ENCODE data around the gene FOXJ3.

The FOXJ3 gene

GRCh38 chr1:42176902-42177519, 158.0 kb downstream of the FOXJ3 start:
- Mint-ChIP-seq H3K9me3 (no peaks in the 10 kb centered on the region), H3K36me3 (ENCODE audit: low read depth) (peaks cover 4% of the 10 kb centered on the region), H3K4me1 (peaks cover 16% of the 10 kb centered on the region), H3K4me3 (no peak overlapping the region), H3K27ac (no peak overlapping the region), H3K27me3 (ENCODE audit: low read depth, poor library complexity) (peaks cover 3% of the 10 kb centered on the region)
- TF ChIP-seq CTCF (IDR thresholded peaks at IDR 0.05) = peak; percentile 72
- DNase-seq = peak; percentile 24

DNA sequence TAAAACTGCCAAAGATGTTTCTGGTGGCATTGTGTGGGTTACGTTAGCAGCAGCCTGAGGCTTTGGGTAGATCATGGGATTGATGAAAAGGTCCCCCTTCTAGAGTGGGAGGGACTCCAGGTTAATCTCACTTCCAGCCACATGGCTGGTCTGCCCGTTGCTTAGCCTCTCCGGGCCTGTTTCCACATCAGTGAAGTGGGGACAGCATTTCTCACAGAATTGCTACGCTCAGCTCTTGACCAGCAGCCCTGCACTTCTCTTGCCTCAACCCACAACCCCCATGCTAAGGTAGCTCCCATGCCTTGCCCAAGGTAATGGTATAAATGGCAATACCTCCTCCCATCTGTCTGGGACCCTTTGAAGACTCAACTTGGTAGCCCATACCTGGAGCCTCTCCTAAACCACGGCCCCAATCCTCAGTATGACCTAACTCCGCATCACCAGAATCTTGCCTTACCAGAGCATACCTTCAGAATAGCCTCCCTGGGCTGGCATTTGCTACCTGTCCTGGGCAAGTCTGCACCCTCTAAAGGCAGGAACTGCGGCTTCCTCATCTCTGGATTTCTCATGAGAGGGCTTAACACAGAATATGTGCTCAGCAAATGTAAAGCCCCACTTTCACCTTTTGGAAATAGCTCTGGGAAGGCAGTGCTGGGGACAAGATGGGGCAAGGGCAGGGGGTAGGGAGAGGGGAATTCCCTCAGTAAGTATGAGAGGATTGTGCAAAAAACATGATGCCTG, 159.6 kb downstream of the FOXJ3 start:
- no peaks in the 10 kb centered on the region for H3K36me3 Mint-ChIP-seq (ENCODE audit: low read depth)
- peaks cover 28% of the 10 kb centered on the region for H3K4me1 Mint-ChIP-seq
- TF ChIP-seq CTCF (IDR thresholded peaks at IDR 0.05) = no peak
- no peak overlapping the region for H3K4me3 Mint-ChIP-seq
- no peak for DNase-seq
- peaks cover 7% of the 10 kb centered on the region for H3K27me3 Mint-ChIP-seq (ENCODE audit: low read depth, poor library complexity)
- H3K27ac Mint-ChIP-seq = no peak overlapping the region
- no peaks in the 10 kb centered on the region for H3K9me3 Mint-ChIP-seq

DNA sequence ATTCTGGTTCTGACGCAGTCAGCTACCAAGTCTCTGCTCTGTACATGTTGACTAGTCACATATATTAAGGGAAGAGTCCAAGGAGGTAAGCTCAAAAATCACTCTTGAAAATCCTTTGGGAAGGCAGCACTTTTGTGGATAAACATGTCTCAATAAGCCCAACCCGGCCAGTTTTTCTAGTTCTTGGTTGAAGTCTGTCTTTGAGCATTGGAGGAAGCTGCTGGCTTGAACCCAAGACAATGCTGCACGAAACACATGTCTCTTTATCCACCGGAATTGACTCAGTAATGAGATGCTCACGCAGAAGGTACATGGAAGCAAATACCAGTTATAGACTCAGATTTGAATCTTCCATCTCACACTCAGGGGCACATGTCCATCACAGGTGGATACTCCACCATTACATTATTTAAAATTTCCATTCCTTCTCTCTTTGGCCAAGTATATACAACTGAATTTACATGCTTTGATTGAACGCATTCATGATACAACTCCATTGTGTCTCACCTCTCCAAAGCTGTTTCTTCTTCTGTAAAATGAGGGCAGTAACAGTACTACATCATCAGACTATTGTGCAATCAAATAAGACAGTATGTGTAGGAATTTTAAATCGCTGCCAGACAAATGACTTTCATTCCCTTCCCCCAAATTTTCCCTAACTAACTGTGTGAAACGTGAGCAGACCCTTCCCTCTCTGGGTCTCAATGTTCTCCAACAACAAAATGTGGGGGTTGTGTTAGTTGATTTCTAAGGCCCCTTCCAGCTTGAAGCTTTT, 160.9 kb downstream of the FOXJ3 start:
- Mint-ChIP-seq H3K36me3 (ENCODE audit: low read depth) (no peaks in the 10 kb centered on the region), H3K27me3 (ENCODE audit: low read depth, poor library complexity) (peaks cover 7% of the 10 kb centered on the region), H3K27ac (no peak overlapping the region), H3K4me1 (peaks cover 28% of the 10 kb centered on the region), H3K9me3 (no peaks in the 10 kb centered on the region), H3K4me3 (no peak overlapping the region)
- DNase-seq = no peak
- TF ChIP-seq CTCF (IDR thresholded peaks at IDR 0.05) = no peak

- Mint-ChIP-seq H3K36me3 (ENCODE audit: low read depth) (no peaks in the 10 kb centered on the region), H3K27me3 (ENCODE audit: low read depth, poor library complexity) (peaks cover 7% of the 10 kb centered on the region), H3K4me3 (no peak overlapping the region), H3K4me1 (peaks cover 28% of the 10 kb centered on the region), H3K9me3 (no peaks in the 10 kb centered on the region), H3K27ac (no peak overlapping the region)
- peak; percentile 97 for TF ChIP-seq CTCF (IDR thresholded peaks at IDR 0.05)
- peak; percentile 82 for DNase-seq
Observed at GRCh38 chr1:42173155-42173933, 161.7 kb downstream of the FOXJ3 start.

DNA sequence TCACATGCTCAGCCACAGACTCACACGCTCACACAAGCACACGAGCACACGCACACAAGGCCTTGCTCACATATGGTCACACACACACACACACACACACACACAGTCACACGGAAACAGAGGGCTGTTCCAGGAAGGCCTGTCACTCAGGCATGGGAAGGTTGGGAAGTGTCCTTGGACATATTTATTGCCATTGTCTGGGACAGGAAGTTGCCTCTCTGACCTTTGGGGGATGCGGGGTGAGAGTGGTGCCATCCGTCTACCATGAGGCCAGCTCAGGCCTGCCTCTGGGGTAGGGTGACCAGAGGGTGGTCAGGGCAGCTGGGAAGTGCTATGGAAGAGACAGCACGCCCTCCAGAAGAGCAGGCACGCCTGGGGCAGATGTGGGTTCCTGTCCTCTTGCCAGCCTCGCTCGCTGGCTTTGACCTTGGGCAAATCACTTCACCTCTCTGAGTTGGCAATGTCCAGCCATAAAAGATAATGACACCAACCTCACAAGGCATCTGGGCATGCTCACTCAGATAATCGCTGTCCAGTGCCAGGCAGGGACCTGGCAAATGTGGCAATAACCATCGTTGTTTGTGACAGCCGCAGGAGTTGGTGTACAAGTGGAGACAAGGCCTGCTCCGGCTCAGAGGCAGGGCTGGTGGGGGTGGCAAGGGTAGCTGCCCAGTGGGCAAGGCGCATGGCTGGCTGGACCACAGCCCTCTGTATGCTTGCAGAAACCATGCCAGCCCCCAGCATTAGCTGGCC, 162.5 kb downstream of the FOXJ3 start:
- H3K27me3 Mint-ChIP-seq (ENCODE audit: low read depth, poor library complexity) = peaks cover 7% of the 10 kb centered on the region
- no peak for TF ChIP-seq CTCF (IDR thresholded peaks at IDR 0.05)
- H3K4me3 Mint-ChIP-seq = no peak overlapping the region
- DNase-seq = peak; percentile 18
- no peaks in the 10 kb centered on the region for H3K9me3 Mint-ChIP-seq
- no peaks in the 10 kb centered on the region for H3K36me3 Mint-ChIP-seq (ENCODE audit: low read depth)
- peaks cover 31% of the 10 kb centered on the region for H3K4me1 Mint-ChIP-seq
- H3K27ac Mint-ChIP-seq = peak overlapping the region; percentile 97
